Ovary (tissue), 9 donors: Measurements from ENCODE around the gene STH. TPM values are rescaled to one million over a fixed set of nuclear protein-coding genes. Genes with fewer than 3 reads are reported as not detected.
A peak's percentile ranks its signal among the peaks of the same experiment; 100 is the strongest.
"Not testable (repeated sequence)": the region's sequence is repeated elsewhere in the genome, so short reads cannot be mapped to it uniquely, and the experiment has no call there.

Experiments used
- DNase-seq, 5 donors: peaks; one replicate each; pipeline ENCODE4 v3.0.0-alpha.2; 2019 to 2020
- H3K27ac ChIP-seq, 2 donors: fragments of 200-600 bp; one replicate each; pipeline versions ENCODE4 v1.5.1 to v1.8.0; 2019 to 2022
- H3K27me3 ChIP-seq: fragments of 200-600 bp; one replicate; pipeline ENCODE4 v1.8.0; 2022
- H3K36me3 ChIP-seq: fragments of 200-600 bp; sonication (generic); one replicate; pipeline ENCODE4 v1.5.1; 2019
- H3K4me1 ChIP-seq: one replicate; pipeline ENCODE4 v1.8.1; 2013; ENCODE audit warnings: mild to moderate bottlenecking, moderate library complexity; ENCODE audit not compliant: insufficient read depth
- H3K4me3 ChIP-seq: fragments of 200-600 bp; sonication (generic); one replicate; pipeline ENCODE4 v1.5.1; 2017
- H3K9me3 ChIP-seq, 2 donors: fragments of 200-600 bp in 1 of 2; sonication (generic) in 1 of 2; one replicate each; pipeline versions ENCODE4 v1.5.1 to v1.8.1; 2013 to 2019; ENCODE audit warnings: mild to moderate bottlenecking in 1 of 2, moderate library complexity in 1 of 2
- CTCF ChIP-seq, 3 donors: fragments of 450-650 bp in 2 of 3; fragments of 200-600 bp in 1 of 3; IDR thresholded peaks; one replicate each; pipeline versions ENCODE4 v1.5.1 to v1.8.0; 2016 to 2022; ENCODE audit warnings: antibody characterized with exemption in 3 of 3, mild to moderate bottlenecking in 1 of 3
- EP300 ChIP-seq: sonication (generic); formaldehyde crosslinking; IDR thresholded peaks from one replicate; pipeline ENCODE4 v1.6.1; 2017; ENCODE audit warnings: antibody characterized with exemption
- POLR2A ChIP-seq: fragments of 450-650 bp; IDR thresholded peaks from one replicate; pipeline ENCODE4 v1.6.1; 2017; ENCODE audit warnings: antibody characterized with exemption, mild to moderate bottlenecking, moderate library complexity
- WGBS, 3 donors: extraction: QIAGEN DNeasy Blood & Tissue Kit in 1 of 3; methylation state at CpG; one replicate each; pipeline versions ENCODE4 v1.1.5 to v1.1.7; 2013 to 2017; 5-methylcytosine and 5-hydroxymethylcytosine counted together
- intact Hi-C, 4 donors: fragments of 100-400 bp; cut with DNase I; formaldehyde crosslinking; loops; one replicate each; pipeline versions ENCODE4 v1.11.0 to v1.15.1; 2022 to 2023
- polyA plus RNA-seq, 2 donors: library from polyadenylated mRNA; stranded (reverse); fragments of 200-250 nt in 1 of 2; fragments of 350-450 nt in 1 of 2; fragmentation: Illumina TruSeq in 1 of 2; extraction: RNeasy Lipid Tissue Mini Kit (QIAGEN cat#74804) in 1 of 2; gene quantifications; one replicate each; pipeline ENCODE4 v1.2.3, GENCODE V29; 2013 to 2014
- total RNA-seq, 7 donors: library from RNA; depleted of rRNA in 2 of 7; stranded (reverse); fragments of >200 nt in 2 of 7; fragmentation: NEBNext Ultra II Directional in 3 of 7; extraction: Animal tissue kit (Norgen Biotek cat#: 25700) in 3 of 7; gene quantifications; one replicate each; pipeline versions ENCODE4 v1.1.0 to v1.2.4, GENCODE V29; 2016 to 2023
- donor health status: DM: no; HTN: no; CAD: no; lungs with moderate emphysema.
- donor health status: DM: no; HTN: no; CAD: no.
- donor health status: Bipolar disorder and iron deficiency.
- donor health status: DM: yes; HTN: yes; CAD: no.
- donor health status: DM: no; HTN: no; CAD: no.
- donor health status: DM: yes; HTN: yes; CAD: no.

Gene STH
- total and polyA plus RNA-seq, 9 donors = not detected

GRCh38 chr17:46020023-46020761, 21.1 kb downstream of the STH start:
- peak in 1 of 5 donors; percentile 7 for DNase-seq
- H3K36me3 ChIP-seq = no peaks in the 10 kb centered on the region
- TF ChIP-seq CTCF (IDR thresholded peaks at IDR 0.05) = no peak
- TF ChIP-seq POLR2A = no peak
- no peak for TF ChIP-seq EP300
- 84 to 87% (median 87%) methylated on average over 14 of the region's 14 CpGs for WGBS, 3 donors
- no peak overlapping the region for H3K4me3 ChIP-seq
- intact Hi-C loops = no loop called here
- H3K27ac ChIP-seq = no peak overlapping the region
- H3K27me3 ChIP-seq = no peaks in the 10 kb centered on the region
- no peaks in the 10 kb centered on the region for H3K9me3 ChIP-seq
- no peaks in the 10 kb centered on the region for H3K4me1 ChIP-seq

GRCh38 chr17:46020998-46021397, 21.9 kb downstream of the STH start:
- H3K9me3 ChIP-seq = no peaks in the 10 kb centered on the region
- no peaks in the 10 kb centered on the region for H3K4me1 ChIP-seq
- no peaks in the 10 kb centered on the region for H3K36me3 ChIP-seq
- 84 to 87% (median 84%) methylated on average over 12 of the region's 12 CpGs for WGBS, 3 donors
- no peak for DNase-seq
- TF ChIP-seq EP300 = no peak
- no peak for TF ChIP-seq CTCF (IDR thresholded peaks at IDR 0.05)
- no peak for TF ChIP-seq POLR2A
- no peaks in the 10 kb centered on the region for H3K27me3 ChIP-seq
- intact Hi-C loops = no loop called here
- H3K4me3 ChIP-seq = no peak overlapping the region
- H3K27ac ChIP-seq = no peak overlapping the region

- H3K27me3 ChIP-seq, H3K4me1 ChIP-seq, H3K4me3 ChIP-seq, intact Hi-C loops, H3K36me3 ChIP-seq, H3K9me3 ChIP-seq, H3K27ac ChIP-seq: not testable (repeated sequence)
- DNase-seq = peak in 1 of 5 donors; percentile 15
- WGBS, 3 donors = 80 to 93% (median 82%) methylated on average over 7 of the region's 7 CpGs
These were observed 24.3 kb downstream of the STH start for GRCh38 chr17:46023366-46023765.

GRCh38 chr17:46023783-46024388, 24.8 kb downstream of the STH start:
- TF ChIP-seq EP300 (no peak), POLR2A (no peak), CTCF (IDR thresholded peaks at IDR 0.05) (no peak)
- intact Hi-C loops = no loop called here
- H3K9me3 ChIP-seq = no peaks in the 10 kb centered on the region
- no peaks in the 10 kb centered on the region for H3K36me3 ChIP-seq
- WGBS, 3 donors = 89 to 94% (median 94%) methylated on average over 24 of the region's 24 CpGs
- H3K27ac ChIP-seq = no peak overlapping the region
- H3K4me3 ChIP-seq = no peak overlapping the region
- no peak for DNase-seq
- H3K27me3 ChIP-seq = no peaks in the 10 kb centered on the region
- H3K4me1 ChIP-seq = no peaks in the 10 kb centered on the region

- DNase-seq = no peak
- Histone ChIP-seq H3K36me3 (no peaks in the 10 kb centered on the region), H3K27me3 (no peaks in the 10 kb centered on the region), H3K4me1 (no peaks in the 10 kb centered on the region), H3K27ac (no peak overlapping the region), H3K9me3 (no peaks in the 10 kb centered on the region), H3K4me3 (no peak overlapping the region)
- TF ChIP-seq EP300 = no peak
- TF ChIP-seq POLR2A = no peak
- no peak for TF ChIP-seq CTCF (IDR thresholded peaks at IDR 0.05)
- intact Hi-C loops = no loop called here
- WGBS, 3 donors = 62 to 69% (median 68%) methylated on average over 14 of the region's 14 CpGs
These were observed 25.5 kb downstream of the STH start for GRCh38 chr17:46024590-46024989.
